Body of pancreas (tissue), 4 donors: ENCODE data around the gene QTRT2.

Experiments
- CTCF ChIP-seq, 7 experiments: fragments of 450-650 bp in 4 of 7; fragments of 200-600 bp in 3 of 7; sonication (generic) in 3 of 7; IDR thresholded peaks; one replicate each; pipeline ENCODE4 v1.5.1; 2016 to 2019; ENCODE audit warnings: antibody characterized with exemption in 7 of 7
- POLR2A ChIP-seq, 3 donors: fragments of 450-650 bp; IDR thresholded peaks; one replicate each; pipeline ENCODE4 v1.6.1; 2016; ENCODE audit warnings: antibody characterized with exemption in 3 of 3, mild to moderate bottlenecking in 2 of 3

- TF ChIP-seq CTCF (IDR thresholded peaks at IDR 0.05) = no peak
- TF ChIP-seq POLR2A (IDR thresholded peaks at IDR 0.05) = no peak
These were observed 22.8 kb upstream of the QTRT2 start for GRCh38 chr3:114033721-114034120.
